GM19351 (cell line): ENCODE results near the gene IPO5.

Experiments used
- ATAC-seq: cut with Tn5 transposase; IDR thresholded peaks from one replicate; pipeline ENCODE4 v1.9.1; 2021; ENCODE audit warnings: mild to moderate bottlenecking, moderate library complexity; ENCODE audit not compliant: unreplicated experiment

Gene IPO5

GRCh38 chr13:97953376-97953970 is at the start of gene IPO5:
TSS of gene IPO5 (plus strand) at chr13:97953675. CDS start at chr13:97976697, 23,022 bp downstream.
- ATAC-seq = no peak

- ATAC-seq = no peak
Measured at GRCh38 chr13:97904059-97904458, 49.4 kb upstream of the IPO5 start.

GRCh38 chr13:97905517-97905916 is 48.0 kb upstream of the IPO5 start:
- ATAC-seq = no peak

- ATAC-seq = peak; percentile 89
Measured at GRCh38 chr13:97911311-97912138, 42.0 kb upstream of the IPO5 start.

- ATAC-seq = no peak
Measured at GRCh38 chr13:97912139-97912535, 41.3 kb upstream of the IPO5 start.

- ATAC-seq = no peak
Measured at GRCh38 chr13:97913206-97913605, 40.3 kb upstream of the IPO5 start.

- no peak for ATAC-seq
Measured at GRCh38 chr13:97914540-97914939, 38.9 kb upstream of the IPO5 start.

- no peak for ATAC-seq
Measured at GRCh38 chr13:97921176-97921816, 32.2 kb upstream of the IPO5 start.

- no peak for ATAC-seq
Measured at GRCh38 chr13:97928301-97928700, 25.2 kb upstream of the IPO5 start.

- no peak for ATAC-seq
Measured at GRCh38 chr13:97932036-97932435, 21.4 kb upstream of the IPO5 start.

- ATAC-seq = no peak
Measured at GRCh38 chr13:97932647-97933046, 20.8 kb upstream of the IPO5 start.

GRCh38 chr13:97933776-97934175 is 19.7 kb upstream of the IPO5 start:
- no peak for ATAC-seq

GRCh38 chr13:97934590-97934989 is 18.9 kb upstream of the IPO5 start:
- no peak for ATAC-seq

- no peak for ATAC-seq
Measured at GRCh38 chr13:97935071-97935470, 18.4 kb upstream of the IPO5 start.

GRCh38 chr13:97936036-97936435 is 17.4 kb upstream of the IPO5 start:
- ATAC-seq = no peak

GRCh38 chr13:97938706-97939475 is 14.6 kb upstream of the IPO5 start:
- ATAC-seq = no peak

GRCh38 chr13:97944396-97945029 is 9.0 kb upstream of the IPO5 start:
- no peak for ATAC-seq

- ATAC-seq = no peak
Measured at GRCh38 chr13:97945342-97945741, 8.1 kb upstream of the IPO5 start.

- peak; percentile 62 for ATAC-seq
Measured at GRCh38 chr13:97945792-97946419, 7.6 kb upstream of the IPO5 start.

- ATAC-seq = no peak
Measured at GRCh38 chr13:97946951-97947588, 6.4 kb upstream of the IPO5 start.
